GM18873 (cell line): ENCODE data around the gene ZNF579.

Experiments
- ATAC-seq: cut with Tn5 transposase; IDR thresholded peaks from one replicate; pipeline ENCODE4 v1.9.1; 2021; ENCODE audit warnings: mild to moderate bottlenecking, moderate library complexity, moderate number of reproducible peaks; ENCODE audit not compliant: unreplicated experiment, low FRiP score

The ZNF579 gene

GRCh38 chr19:55580628-55581144 lies at the start of gene ZNF579:
ZNF579 (minus strand) TSS chr19:55580848; CDS start chr19:55579639, 1,209 bp downstream.
- ATAC-seq: no peak

- no peak for ATAC-seq
Measured at GRCh38 chr19:55626350-55626749, 45.7 kb upstream of the ZNF579 start.

GRCh38 chr19:55625004-55625326 lies 44.3 kb upstream of the ZNF579 start:
- no peak for ATAC-seq

GRCh38 chr19:55624109-55625003 lies 43.7 kb upstream of the ZNF579 start, which contains the start of gene ZNF784:
ZNF784 (minus strand) TSS chr19:55624566; CDS start chr19:55624561, 5 bp downstream.
- no peak for ATAC-seq

- no peak for ATAC-seq
Measured at GRCh38 chr19:55623561-55623960, 42.9 kb upstream of the ZNF579 start.

- no peak for ATAC-seq
Measured at GRCh38 chr19:55623130-55623529, 42.5 kb upstream of the ZNF579 start.

GRCh38 chr19:55622242-55622969 lies 41.8 kb upstream of the ZNF579 start:
- ATAC-seq: no peak

GRCh38 chr19:55621673-55622231 lies 41.1 kb upstream of the ZNF579 start:
- no peak for ATAC-seq

- no peak for ATAC-seq
Measured at GRCh38 chr19:55621205-55621672, 40.6 kb upstream of the ZNF579 start.

GRCh38 chr19:55620410-55621204 lies 40.0 kb upstream of the ZNF579 start:
- no peak for ATAC-seq

- no peak for ATAC-seq
Measured at GRCh38 chr19:55619286-55619685, 38.6 kb upstream of the ZNF579 start.

- ATAC-seq: no peak
Measured at GRCh38 chr19:55618426-55618825, 37.8 kb upstream of the ZNF579 start.

GRCh38 chr19:55617426-55617825 lies 36.8 kb upstream of the ZNF579 start:
- no peak for ATAC-seq

- ATAC-seq: no peak
Measured at GRCh38 chr19:55616395-55616875, 35.8 kb upstream of the ZNF579 start.

- ATAC-seq: no peak
Measured at GRCh38 chr19:55615543-55616394, 35.1 kb upstream of the ZNF579 start.

- no peak for ATAC-seq
Measured at GRCh38 chr19:55614711-55615542, 34.3 kb upstream of the ZNF579 start.

GRCh38 chr19:55613930-55614710 lies 33.5 kb upstream of the ZNF579 start:
- ATAC-seq: no peak
